Amniotic stem cell (primary cell): ENCODE data around the gene GPR152.

ENCODE experiments used
- DNase-seq: peaks from one replicate; lab custom pipeline; 2025; lab: John Stamatoyannopoulos, UW

GPR152 gene

DNA sequence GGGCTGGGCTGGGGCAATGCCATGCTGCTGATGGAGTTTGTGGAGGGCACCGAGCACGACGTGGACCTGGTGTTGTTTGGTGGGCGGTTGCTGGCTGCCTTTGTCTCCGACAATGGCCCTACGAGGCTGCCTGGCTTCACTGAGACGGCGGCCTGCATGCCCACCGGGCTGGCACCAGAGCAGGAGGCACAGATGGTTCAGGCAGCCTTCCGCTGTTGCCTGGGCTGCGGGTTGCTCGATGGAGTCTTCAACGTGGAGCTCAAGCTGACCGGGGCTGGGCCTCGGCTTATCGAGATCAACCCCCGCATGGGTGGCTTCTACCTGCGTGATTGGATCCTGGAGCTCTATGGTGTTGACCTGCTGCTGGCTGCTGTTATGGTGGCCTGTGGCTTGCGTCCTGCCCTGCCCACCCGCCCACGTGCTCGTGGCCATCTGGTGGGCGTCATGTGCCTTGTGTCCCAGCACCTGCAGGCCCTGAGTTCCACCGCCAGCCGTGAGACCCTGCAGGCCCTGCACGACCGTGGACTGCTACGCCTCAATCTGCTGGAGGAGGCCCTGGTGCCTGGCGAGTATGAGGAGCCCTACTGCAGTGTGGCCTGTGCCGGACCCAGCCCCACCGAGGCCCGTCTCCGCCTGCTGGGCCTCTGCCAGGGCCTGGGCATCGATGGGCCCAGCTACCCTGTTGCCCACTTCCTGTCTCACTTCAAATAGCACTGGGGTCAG is 28.5 kb downstream of the GPR152 start:
- no peak for DNase-seq

DNA sequence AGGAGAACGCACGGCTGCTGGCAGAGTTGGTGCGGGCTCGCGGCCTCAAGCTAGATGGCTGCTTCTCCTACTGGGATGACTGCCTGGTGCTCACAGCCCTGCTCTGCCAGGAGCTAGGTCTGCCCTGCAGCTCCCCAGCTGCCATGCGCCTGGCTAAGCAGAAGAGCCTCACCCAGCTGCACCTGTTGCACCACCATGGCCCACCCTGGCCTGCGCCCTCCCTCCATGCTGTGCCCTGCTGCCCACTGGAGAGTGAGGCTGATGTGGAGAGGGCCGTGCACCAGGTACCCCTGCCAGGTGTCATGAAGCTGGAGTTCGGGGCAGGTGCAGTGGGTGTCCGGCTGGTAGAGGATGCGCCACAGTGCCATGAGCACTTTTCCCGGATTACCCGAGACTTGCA is 29.1 kb downstream of the GPR152 start:
- DNase-seq, result no peak

DNA sequence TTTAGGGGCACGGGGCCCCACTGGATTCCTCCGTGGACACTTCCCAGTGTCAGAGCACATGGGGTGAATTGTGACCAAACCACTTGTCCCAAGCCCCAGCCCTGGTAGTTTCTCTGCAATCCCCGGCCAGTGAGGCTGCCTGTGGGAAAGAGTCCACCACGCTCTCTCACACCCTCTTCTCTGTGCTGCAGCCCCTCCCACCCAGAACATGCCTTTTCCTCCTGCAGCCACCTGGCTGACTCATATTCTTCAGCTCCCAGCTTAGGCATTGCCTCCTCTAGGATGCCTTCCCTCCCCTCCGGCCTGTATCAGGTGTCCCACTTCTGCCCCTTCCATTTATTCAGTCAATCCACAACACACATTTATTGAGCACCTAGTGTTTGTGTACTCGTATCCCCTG is 29.6 kb downstream of the GPR152 start:
- no peak for DNase-seq

DNA sequence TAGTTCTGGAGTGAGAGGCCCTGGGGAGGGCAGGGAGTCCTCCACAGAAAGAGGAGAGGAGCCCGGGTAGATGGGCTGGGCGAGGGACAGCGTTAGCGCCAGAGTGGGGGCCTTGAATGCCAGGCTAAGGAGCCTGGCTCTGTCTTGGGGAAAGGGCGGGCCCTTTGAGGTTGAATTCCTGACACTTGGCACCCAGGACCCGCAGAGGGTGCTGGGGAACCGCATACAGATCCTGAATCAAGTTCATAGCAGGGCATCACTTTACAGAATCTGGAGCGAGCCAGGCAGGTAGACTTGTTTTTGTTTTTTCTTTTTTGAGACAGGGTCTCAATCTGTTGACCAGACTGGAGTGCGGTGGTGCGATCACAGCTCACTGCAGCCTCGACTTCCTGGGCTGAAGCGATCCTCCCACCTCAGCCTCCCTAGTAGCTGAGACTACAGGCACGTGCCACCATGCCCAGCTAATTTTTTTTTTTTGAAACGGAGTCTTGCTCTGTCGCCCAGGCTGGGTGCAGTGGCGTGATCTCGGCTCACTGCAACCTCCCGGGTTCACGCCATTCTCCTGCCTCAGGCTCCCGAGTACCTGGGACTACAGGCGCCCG is 31.0 kb downstream of the GPR152 start:
- DNase-seq, result no peak

DNA sequence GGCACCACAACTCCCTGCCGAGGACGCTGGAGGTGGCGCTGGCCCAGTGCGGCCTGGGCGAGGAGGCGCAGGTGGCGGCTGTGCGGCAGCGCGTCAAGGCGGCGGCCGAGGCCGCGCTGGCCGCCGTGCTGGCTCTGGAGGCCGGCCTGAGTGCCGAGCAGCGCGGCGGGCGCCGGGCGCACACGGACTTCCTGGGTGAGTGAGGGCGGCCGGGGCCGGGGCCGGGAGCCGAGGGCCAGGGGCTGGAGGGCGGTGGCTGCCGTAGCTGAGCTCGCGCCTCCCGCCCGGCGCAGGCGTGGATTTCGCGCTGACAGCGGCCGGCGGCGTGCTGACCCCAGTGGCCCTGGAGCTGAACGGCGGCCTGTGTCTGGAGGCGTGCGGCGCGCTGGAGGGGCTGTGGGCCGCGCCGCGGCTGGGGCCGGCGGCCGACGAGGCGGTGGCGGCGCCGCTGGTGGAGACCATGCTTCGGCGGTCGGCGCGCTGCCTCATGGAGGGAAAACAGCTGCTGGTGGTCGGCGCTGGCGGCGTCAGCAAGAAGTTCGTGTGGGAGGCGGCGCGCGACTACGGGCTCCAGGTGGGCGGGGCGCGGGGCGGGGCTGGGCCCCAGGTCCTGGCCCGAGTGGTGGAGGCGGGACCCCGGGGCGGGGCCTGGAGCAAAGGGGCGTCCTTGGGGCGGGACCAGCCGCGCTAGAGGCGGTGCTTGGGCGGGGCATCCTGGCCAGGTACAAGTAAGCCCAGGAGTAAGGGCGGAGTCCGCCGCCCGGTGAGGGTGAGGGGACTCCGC is 31.7 kb downstream of the GPR152 start:
- DNase-seq, result peak; percentile 70

DNA sequence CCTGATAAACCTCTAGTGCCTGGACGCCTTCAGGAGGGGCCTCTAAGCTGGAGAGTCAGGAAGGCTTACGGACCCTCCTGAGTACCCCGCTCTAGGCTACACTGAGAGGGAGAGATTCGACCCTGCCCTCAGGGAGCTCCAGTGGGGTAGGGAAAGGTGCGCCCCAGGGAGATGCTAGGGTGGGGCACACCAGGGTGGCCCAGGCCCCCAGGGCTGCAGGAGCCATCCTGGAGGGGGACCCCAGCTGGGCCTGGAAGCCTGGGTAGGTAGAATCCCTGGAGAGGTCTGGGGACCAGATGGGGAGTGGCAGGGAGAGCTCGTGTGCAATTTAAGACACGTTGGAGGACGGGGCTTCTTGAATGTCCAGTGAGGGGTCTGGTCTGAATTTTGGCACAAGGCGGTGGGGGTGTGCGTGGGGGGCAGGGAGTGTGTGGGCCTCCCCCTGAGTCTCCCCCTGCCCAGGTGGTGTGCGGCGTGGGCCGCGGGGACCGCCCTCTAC is 32.3 kb downstream of the GPR152 start:
- no peak for DNase-seq

DNA sequence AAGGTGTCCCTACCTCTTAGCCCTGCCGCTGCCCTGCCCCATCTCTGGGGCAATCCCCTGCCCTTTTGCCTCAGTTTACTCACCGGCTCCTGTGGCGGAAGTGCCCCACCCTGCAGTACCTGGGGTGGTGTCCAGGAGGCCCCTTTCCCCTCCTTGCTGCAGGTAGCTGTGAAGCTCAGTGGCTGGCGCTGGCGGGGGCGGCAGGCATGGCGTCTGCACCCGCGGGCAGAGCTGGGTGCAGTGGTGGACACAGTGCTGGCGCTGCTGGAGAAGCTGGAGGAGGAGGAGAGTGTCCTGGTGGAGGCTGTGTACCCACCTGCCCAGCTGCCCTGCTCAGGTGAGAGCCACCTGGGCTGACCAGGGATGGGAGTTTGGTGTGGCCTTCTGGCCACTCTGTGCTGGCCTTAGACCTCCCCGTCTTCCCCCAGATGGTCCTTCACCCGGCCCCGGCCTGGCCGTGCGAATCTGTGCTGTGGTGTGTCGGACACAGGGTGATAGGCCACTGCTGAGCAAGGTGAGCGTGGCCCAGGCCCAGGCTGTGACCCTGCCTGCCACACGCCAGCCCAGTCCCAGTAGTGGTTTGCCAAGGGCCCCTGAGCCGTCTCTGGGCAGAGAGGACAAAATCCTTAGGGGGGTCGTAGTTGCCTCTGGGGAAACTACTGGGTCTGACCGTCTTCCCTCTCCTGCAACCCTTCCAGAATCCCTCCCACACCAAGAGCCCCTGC is 33.0 kb downstream of the GPR152 start:
- no peak for DNase-seq

DNA sequence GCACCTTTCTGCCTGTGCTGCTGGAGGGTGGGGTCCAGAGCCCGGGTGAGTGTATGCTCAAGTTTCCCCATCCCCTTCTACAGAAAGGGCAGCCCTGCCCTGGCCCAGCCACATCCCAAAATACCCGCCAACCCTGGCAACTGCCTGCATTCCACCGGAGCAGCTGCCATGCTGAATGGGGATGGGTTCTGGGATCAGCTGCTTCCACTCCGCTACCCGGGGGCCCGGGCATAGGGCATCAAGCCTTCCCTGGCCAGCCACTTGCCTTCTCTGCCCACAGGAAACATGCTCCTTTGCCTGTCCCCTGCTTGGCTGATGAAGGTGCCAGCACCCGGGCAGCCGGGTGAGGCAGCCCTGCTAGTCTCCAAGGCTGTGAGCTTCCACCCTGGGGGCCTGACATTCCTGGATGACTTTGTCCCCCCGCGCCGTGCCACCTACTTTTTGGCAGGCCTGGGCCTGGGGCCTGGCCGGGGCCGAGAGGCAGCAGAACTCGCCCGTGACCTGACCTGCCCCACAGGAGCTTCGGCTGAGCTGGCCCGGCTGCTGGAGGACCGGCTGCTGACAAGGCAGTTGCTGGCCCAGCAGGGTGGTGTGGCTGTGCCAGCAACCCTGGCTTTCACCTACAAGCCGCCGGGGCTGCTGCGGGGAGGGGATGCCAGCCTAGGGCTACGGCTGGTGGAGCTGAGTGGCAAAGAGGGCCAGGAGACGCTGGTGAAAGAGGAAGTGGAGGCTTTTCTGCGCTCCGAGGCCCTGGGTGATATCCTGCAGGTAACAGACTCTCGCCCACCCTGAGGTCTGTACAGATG is 33.9 kb downstream of the GPR152 start:
- no peak for DNase-seq

DNA sequence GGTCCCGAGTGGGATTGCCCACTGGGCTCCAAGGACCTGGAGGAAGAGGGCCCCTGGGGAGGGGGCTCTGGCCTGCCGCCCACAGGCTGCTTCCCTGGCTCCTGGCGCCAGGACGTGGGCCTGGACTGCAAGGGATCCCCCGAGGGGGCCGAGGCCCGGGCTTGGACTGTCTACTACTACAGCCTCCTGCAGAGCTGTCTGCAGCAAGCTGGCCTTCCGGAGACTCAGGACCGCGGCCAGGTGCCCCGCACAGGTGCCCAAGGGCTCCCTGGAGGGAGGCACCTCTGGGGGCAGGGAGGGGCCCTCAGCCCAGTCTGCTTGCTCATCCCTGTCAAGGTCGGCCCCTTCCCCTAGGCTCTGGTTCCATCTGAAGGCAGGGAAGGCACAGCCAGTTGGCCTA is 35.1 kb downstream of the GPR152 start:
- DNase-seq, result no peak

DNA sequence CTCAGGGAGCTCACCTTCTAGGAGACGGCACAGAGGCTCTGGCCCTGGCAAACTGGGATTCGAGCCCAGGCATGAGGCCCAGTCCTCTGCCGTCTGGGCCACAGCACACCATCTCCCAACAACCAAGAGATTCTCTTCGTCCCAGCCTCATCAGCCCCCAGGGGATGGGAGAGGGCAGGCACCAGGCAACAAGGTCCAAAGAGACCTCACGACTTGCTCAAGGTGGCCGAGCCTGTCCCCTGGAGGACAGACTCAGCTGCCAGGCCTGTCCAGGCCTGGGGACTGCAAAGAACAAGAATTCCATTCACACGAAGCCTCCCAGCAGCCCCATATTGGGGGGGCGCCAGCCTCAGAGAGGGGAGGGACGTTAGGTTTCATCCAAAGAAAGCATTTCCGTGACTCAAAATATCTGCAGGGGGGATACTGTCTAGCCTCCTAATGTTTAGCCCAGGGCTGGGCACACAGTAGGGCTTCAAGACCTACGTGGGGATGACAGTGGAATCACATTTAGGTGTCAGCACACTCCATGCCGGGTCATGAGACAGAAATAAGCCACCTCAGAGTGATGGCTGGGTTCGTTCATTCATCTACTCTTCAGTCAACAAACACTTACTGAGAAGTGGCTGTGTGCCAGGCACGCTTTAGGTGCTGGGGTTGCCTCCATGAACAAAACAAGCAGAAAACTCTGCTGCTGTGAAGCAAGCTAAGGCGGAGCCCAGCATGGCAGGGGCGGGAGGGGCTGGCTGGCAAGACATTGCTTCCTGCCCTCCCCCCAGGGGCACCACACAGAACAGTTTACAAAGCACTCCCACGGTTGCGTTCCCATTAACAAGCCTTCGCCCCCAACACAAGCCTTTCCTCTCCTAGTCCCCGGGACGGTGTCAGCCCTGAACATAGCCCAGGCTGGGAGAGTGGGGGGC is 35.9 kb downstream of the GPR152 start:
- no peak for DNase-seq

DNA sequence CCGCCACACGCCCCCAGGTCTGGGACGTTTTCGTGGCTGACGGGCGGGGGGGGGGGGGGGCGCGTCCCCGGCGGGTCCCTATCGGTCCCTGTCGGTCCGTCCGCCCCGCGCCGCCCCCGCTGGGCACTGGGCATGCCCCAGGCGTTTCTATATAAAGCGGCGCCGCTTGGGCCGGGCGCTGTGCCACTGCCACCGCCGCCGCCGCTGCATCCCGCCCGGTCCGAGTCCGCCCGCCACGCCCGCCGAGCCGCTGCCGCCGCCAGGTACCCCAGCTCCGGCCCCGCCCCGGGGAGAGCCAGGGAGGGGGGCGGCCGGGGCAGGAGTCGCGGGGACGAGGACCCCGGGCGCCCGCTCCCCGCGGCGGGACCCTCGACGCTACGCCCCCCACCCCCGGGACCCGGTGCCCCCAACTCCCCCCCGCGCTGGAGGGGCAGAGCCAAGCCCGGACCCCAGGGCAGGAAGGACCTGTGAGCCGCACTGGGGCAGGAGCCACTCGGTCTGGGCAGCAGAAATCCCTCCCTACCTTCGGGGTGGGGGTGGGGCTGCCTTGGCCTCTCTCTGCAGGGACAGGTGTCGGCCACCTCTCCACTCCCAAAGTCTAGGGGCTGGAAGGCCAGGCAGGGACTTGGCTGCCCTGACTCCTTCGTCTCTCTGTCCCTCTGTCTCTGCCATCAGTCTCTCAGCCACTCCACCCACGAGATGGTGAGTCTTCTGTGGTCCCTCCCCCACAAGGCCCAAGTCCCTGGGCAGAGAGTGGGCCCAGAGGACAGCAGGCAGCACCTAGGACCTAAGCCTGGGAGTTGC is 36.8 kb downstream of the GPR152 start, which contains the start of gene CARNS1:
Gene CARNS1 (plus strand): TSS at position 178 of the 804 bp plus-strand sequence. CDS start 522 bp downstream, at position 700.
- no peak for DNase-seq

DNA sequence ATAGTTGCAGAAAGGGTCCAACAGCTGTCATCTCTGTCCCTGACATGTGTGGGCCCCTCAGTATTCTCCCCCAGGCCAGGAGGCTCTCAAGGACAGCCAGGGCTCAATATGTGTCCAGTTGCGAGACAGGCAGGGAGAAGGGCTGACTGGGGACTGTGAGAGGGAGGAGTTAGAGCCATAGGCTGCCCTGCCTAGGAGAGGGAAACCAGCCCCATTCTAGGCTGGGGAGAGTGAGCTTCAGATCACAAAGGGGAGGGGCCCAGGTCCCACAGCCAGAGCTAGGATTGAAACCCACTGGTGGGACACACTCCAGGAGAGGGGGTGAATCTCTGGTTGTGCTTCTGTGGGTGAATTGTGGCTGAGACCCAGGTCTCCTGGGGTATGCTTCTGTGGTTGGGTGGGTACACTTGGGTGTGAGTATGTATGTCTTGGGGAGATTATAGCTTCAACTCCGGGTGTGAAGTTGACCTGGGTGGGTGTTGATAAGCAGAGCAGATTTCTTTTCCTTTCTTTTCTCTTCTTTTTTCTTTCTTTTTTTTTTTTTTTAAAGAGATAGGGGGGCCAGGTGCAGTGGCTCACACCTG is 39.2 kb downstream of the GPR152 start:
- no peak for DNase-seq

DNA sequence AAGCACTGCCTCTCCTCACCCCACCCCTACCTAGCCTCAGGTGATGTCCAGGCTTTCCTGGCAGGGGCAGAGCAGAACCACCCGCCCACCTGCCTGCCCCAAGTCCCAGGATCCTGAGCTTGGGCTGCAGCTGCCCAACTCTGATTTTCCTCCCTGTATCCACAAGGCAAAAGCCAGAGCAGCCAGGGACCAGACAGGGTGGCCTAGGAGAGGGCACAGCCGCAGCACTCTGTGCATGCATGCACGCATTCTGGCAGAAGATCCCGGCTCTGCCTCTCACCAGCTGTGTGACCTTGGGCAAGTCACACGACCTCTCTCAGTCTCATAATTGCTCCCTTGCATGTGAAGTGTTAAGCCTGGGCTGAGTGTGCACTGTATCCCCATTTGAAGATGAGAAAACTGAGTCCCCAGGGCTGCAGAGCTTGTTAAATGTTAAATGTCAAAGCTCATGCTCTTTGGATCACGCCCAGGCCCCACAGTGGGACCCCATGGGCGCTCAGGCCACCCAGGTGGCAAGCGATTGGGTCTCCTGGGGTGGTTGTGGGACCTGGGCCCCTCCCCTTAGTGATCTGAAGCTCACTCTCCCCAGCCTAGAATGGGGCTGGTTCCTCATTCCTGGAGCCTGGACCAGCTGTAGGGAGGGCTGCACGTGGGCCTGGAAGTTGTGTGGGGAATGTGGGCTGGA is 39.9 kb downstream of the GPR152 start:
- DNase-seq, result no peak

DNA sequence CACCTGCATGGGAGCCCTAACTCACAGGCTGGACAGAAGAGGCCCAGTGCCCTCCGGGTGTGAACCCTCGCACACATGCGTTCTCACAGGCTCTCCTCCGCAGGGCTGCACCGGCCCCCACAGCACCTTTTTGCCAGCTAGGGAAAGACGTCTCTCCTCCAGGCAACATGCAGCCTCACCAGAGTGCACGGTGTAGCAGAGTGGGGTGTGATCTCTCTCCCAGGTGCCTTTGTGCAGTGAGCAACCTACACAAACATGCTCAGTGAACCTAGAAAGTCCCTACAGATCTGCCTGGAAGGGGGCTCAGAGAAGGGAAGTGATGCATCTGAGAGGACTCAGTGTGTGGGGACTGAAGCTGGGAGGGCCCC is 40.8 kb downstream of the GPR152 start:
- DNase-seq, result no peak

DNA sequence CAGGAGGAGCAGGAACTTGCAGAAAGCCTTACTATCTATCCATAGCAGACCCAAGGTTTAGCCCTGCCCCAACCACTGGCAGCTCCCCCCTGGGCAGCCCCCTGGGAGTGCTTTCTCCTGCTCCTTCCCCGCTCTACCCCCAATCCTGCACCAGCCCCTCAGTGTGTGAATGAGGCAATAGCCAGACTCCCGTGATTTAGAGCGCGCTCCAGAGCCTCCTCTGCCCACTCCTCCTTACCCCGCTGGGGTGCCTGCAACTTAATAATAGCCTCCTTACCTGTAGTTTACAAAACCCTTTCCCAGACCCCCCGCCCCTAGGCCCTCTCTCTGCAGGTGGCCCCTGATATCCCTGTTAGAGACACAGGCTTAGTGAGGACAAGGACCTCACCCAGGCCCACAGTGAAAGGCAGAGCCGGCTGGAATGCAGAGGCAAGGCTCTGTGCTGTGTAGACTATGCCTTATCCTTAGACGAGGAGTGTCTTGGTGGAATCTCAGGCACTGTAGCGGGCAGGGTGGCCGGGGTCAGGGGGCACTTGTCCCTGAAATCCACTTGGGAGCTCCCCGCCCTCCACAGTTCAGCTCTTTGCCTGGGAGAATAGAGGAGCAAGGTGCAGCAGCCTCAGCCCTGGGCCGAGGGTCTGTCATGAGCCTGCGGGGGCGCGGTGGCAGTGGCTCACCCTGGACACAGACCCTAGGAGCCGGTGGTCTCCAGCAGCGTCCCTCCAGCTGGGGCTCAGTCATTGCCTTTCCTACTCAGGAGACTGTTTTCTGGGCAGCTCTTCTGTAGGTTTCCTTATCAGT is 41.3 kb downstream of the GPR152 start:
- DNase-seq, result no peak

DNA sequence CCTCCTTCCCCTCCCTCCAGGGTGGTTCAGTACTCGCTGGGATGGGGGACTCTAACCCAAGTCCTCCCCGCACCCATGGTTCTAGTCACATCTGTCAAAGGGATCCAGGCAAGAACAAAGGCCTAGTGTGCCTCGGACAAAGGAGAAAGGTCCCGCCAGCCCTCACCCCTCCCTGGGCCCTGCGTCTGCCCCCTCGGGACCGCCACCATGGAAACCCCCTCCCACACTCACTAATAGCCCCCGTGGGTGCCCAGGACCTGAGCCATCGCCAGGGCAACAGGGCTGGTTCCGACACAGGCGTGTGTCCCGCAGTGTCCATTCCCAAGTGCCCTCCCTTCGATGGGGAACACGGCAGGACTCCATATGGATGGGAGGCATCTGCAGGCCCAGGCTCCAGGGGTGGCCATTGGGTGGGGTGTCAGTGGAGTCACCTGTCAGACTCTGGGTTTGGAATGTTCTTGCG is 42.1 kb downstream of the GPR152 start:
- no peak for DNase-seq

DNA sequence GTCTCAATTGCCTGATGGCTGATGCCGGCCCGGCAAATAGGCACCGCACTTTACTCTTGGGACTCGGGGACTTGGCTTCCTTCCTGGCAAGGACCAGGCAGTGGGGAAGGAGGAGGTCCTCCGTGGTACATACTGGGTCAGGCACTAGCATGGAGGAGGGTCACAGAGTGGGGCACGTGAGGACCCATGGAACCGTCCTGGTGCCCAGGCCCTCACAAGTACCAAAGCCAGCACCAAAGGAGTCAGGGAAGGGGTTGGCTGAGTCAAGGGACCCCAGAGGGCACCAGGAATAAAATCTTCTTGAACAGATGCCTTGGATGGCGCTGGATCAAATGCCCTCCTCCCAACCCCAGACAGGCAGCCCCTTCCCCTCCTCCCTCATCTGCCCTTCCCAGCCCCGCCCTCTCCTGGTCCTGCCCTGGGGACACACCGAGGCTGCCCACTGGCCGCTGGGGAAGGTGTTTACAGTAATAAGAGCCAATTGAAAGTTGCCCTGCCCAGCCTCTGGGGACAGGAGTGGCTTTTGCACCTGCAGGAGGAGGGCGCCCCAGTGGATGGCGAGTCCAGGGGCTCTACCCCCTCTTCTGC is 42.7 kb downstream of the GPR152 start:
- DNase-seq, result no peak
